C4-2B (cell line): ENCODE measurements around the gene CFAP46.

Experiments used
- ZFX ChIP-seq: fragments of 450-650 bp; IDR thresholded peaks from 2 replicates; pipeline ENCODE4 v1.6.1; 2017
- TF ChIP-seq, protein P1 (sequence below): fragments of 450-650 bp; conservative IDR thresholded peaks from 2 replicates; pipeline ENCODE4 v1.5.1; 2017; ENCODE audit warnings: mild to moderate bottlenecking

DNA sequence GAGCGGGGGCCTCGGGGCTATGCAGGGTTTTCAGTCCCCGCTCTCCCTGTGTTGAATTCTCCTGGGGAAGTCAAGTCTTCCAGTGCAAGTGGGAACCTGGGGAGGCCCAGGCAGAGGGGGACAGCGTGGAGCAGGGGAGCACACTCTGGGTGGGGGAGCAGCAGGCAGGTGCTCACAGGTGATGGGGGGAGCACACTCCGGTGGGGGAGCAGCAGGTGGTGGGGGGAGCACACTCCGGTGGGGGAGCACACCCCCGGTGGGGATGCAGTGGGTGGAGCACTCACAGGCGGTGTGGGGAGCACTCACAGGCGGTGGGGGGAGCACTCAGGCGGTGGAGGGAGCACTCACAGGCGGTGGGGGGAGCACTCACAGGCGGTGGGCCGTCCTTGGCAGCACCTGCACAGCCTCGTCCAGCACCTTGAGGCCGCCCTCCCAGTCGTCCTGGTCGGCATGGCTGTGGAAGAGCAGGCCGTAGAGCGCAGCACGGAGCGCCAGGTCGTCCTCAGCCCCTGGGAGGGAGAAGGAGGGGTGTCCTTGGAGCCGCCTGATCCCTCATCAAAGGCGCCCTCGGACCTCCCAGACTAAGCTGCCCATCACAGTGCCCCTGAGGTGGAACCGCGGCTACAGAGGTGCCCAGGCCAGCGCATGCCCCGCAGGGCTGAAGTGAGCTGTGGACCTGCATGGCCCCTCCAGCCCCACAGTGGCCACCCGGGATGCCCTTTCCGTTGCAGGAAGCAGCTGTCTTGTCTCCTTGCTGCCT, 56.7 kb downstream of the CFAP46 start:
- TF ChIP-seq, protein P1, sequence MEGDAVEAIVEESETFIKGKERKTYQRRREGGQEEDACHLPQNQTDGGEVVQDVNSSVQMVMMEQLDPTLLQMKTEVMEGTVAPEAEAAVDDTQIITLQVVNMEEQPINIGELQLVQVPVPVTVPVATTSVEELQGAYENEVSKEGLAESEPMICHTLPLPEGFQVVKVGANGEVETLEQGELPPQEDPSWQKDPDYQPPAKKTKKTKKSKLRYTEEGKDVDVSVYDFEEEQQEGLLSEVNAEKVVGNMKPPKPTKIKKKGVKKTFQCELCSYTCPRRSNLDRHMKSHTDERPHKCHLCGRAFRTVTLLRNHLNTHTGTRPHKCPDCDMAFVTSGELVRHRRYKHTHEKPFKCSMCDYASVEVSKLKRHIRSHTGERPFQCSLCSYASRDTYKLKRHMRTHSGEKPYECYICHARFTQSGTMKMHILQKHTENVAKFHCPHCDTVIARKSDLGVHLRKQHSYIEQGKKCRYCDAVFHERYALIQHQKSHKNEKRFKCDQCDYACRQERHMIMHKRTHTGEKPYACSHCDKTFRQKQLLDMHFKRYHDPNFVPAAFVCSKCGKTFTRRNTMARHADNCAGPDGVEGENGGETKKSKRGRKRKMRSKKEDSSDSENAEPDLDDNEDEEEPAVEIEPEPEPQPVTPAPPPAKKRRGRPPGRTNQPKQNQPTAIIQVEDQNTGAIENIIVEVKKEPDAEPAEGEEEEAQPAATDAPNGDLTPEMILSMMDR, result no peak
- TF ChIP-seq ZFX, result no peak
